HCT116 (cell line): ENCODE results near the gene RAB3GAP2. TPM values are rescaled to one million over a fixed set of nuclear protein-coding genes. Genes with fewer than 3 reads are reported as not detected.

Experiments
- ATAC-seq: fragments of 200-7000 bp; cut with Tn5 transposase; 2 replicates; pipeline ENCODE4 v1.9.1; 2020; ENCODE audit warnings: mild to moderate bottlenecking, moderate library complexity
- BruUV-seq: library from RNA; stranded (reverse); fragments of 400-500 nt; replicated peaks from 2 replicates; lab custom pipeline; 2021; lab: Mats Ljungman, UMichigan
- CTCF ChIA-PET: fragments of 300-600 bp; sonication (Branson Sonifier 250); formaldehyde crosslinking; loops from one replicate; lab custom pipeline; 2021; ENCODE audit warnings: antibody characterized with exemption; lab: Charles Lee
- POLR2A ChIA-PET: fragments of 300-600, 350-600 bp; sonication (Branson Sonifier 250); formaldehyde crosslinking; loops from one replicate; lab custom pipeline; 2021; ENCODE audit warnings: antibody characterized with exemption; lab: Charles Lee
- RAD21 ChIA-PET, 2 experiments: fragments of 300-600 bp; sonication (Branson Sonifier 250); formaldehyde crosslinking; loops; one replicate each; lab custom pipeline; 2023; ENCODE audit warnings: low total read pairs in 2 of 2; ENCODE audit not compliant: uncharacterized antibody in 2 of 2, unreplicated experiment in 2 of 2, low non-redundant PET in 1 of 2; lab: Charles Lee
- DNase-seq: peaks from one replicate; pipeline ENCODE4 v3.0.0-alpha.2; 2010; ENCODE audit warnings: low read depth, low spot score
- H2AFZ ChIP-seq: fragments of 200-600 bp; shearing (Covaris generic), sonication (generic); 2 replicates; pipeline ENCODE4 v1.6.1; 2017; ENCODE audit warnings: low read depth, mixed run types, mixed read lengths, antibody characterized with exemption, low read length; ENCODE audit not compliant: poor library complexity, severe bottlenecking
- H3K27ac ChIP-seq: 2 replicates; pipeline ENCODE4 v1.5.1; 2012; ENCODE audit warnings: low read depth, low read length
- H3K27me3 ChIP-seq: fragments of 200-600 bp; sonication (generic); 2 replicates; pipeline ENCODE4 v1.6.1; 2016; ENCODE audit warnings: mixed run types, low read length, mixed read lengths; ENCODE audit not compliant: insufficient read depth
- H3K36me3 ChIP-seq, 2 experiments: fragments of 200-500 bp in 1 of 2; fragments of 200-600 bp in 1 of 2; sonication (Bioruptor generic) in 1 of 2; sonication (generic) in 1 of 2; 2 replicates each; pipeline versions ENCODE4 v1.5.1 to v1.6.1; 2014 to 2016; ENCODE audit warnings: low read length in 2 of 2, inconsistent platforms in 1 of 2, mixed read lengths in 1 of 2, mixed run types in 1 of 2; ENCODE audit not compliant: insufficient read depth in 2 of 2, control insufficient read depth in 1 of 2
- H3K4me1 ChIP-seq, 2 experiments: fragments of 200-600 bp in 1 of 2; sonication (generic) in 1 of 2; 2 replicates each; pipeline versions ENCODE4 v1.5.1 to v1.6.1; 2012 to 2017; ENCODE audit warnings: low read length in 2 of 2, inconsistent platforms in 1 of 2, mild to moderate bottlenecking in 1 of 2, mixed read lengths in 1 of 2, mixed run types in 1 of 2, moderate library complexity in 1 of 2; ENCODE audit not compliant: insufficient read depth in 2 of 2, control insufficient read depth in 1 of 2
- H3K4me2 ChIP-seq: fragments of 200-600 bp; sonication (generic); 2 replicates; pipeline ENCODE4 v1.6.1; 2017; ENCODE audit warnings: mixed run types, low read length, mixed read lengths
- H3K4me3 ChIP-seq, 2 experiments: fragments of 200-600 bp in 1 of 2; sonication (generic) in 1 of 2; replicated peaks in 1 of 2; 2 replicates each; pipeline ENCODE4 v1.5.1; 2011 to 2016; ENCODE audit warnings: low read length in 2 of 2, control low read depth in 1 of 2, low read depth in 1 of 2, mild to moderate bottlenecking in 1 of 2, mixed read lengths in 1 of 2, mixed run types in 1 of 2
- H3K79me2 ChIP-seq: fragments of 200-600 bp; sonication (generic); 2 replicates; pipeline ENCODE4 v1.6.1; 2017; ENCODE audit warnings: mild to moderate bottlenecking, mixed run types, low read length, moderate library complexity, mixed read lengths; ENCODE audit not compliant: insufficient read depth
- H3K9ac ChIP-seq: fragments of 200-600 bp; sonication (generic); 2 replicates; pipeline ENCODE4 v1.6.1; 2016; ENCODE audit warnings: low read length, mixed read lengths
- H3K9me2 ChIP-seq: fragments of 200-600 bp; sonication (generic), shearing (Covaris generic); 2 replicates; pipeline ENCODE4 v1.6.1; 2017; ENCODE audit warnings: mixed run types, mild to moderate bottlenecking, moderate library complexity; ENCODE audit not compliant: insufficient read depth
- H3K9me3 ChIP-seq, 2 experiments: fragments of 200-500 bp in 1 of 2; fragments of 200-600 bp in 1 of 2; sonication (Bioruptor generic) in 1 of 2; sonication (generic) in 1 of 2; 2 replicates each; pipeline ENCODE4 v1.6.1; 2014 to 2017; ENCODE audit warnings: low read length in 2 of 2, mixed read lengths in 2 of 2, inconsistent platforms in 1 of 2, low read depth in 1 of 2, mild to moderate bottlenecking in 1 of 2, mixed run types in 1 of 2, moderate library complexity in 1 of 2; ENCODE audit not compliant: control insufficient read depth in 1 of 2, insufficient read depth in 1 of 2
- H4K20me1 ChIP-seq: fragments of 200-600 bp; sonication (generic), shearing (Covaris generic); 2 replicates; pipeline ENCODE4 v1.6.1; 2017; ENCODE audit warnings: mixed run types, mild to moderate bottlenecking, moderate library complexity; ENCODE audit not compliant: insufficient read depth
- ATF3 ChIP-seq: IDR thresholded peaks from 2 replicates; pipeline ENCODE4 v1.6.1; 2012
- CBX3 ChIP-seq: IDR thresholded peaks from 2 replicates; pipeline ENCODE4 v1.6.1; 2012; ENCODE audit warnings: low read depth
- CEBPB ChIP-seq: IDR thresholded peaks from 2 replicates; pipeline ENCODE4 v1.6.1; 2012; ENCODE audit warnings: low read depth
- CTCF ChIP-seq, 3 experiments: fragments of 200-600 bp in 1 of 3; sonication (generic) in 1 of 3; IDR thresholded peaks in 2 of 3; conservative IDR thresholded peaks in 1 of 3; 2 replicates each; pipeline ENCODE4 v1.5.1; 2012 to 2017; ENCODE audit warnings: low read depth in 2 of 3, low read length in 2 of 3, antibody characterized with exemption in 1 of 3, borderline replicate concordance in 1 of 3, control low read depth in 1 of 3, mild to moderate bottlenecking in 1 of 3, mixed read lengths in 1 of 3, mixed run types in 1 of 3, moderate library complexity in 1 of 3; ENCODE audit not compliant: insufficient read depth in 1 of 3
- EGR1 ChIP-seq: IDR thresholded peaks from 2 replicates; pipeline ENCODE4 v1.6.1; 2012; ENCODE audit warnings: low read depth
- EZH2phosphoT487 ChIP-seq: fragments of 200-600 bp; IDR thresholded peaks from 2 replicates; pipeline ENCODE4 v1.6.1; 2018; ENCODE audit warnings: antibody characterized with exemption, borderline replicate concordance
- FOSL1 ChIP-seq: IDR thresholded peaks from 2 replicates; pipeline ENCODE4 v1.6.1; 2012; ENCODE audit warnings: low read depth
- JUND ChIP-seq: IDR thresholded peaks from 2 replicates; pipeline ENCODE4 v1.6.1; 2012
- POLR2AphosphoS5 ChIP-seq: IDR thresholded peaks from 2 replicates; pipeline ENCODE4 v1.6.1; 2011; ENCODE audit warnings: mild to moderate bottlenecking, low read depth, low read length, moderate library complexity
- RAD21 ChIP-seq: IDR thresholded peaks from 2 replicates; pipeline ENCODE4 v1.6.1; 2012; ENCODE audit warnings: low read depth, mild to moderate bottlenecking
- TCF7L2 ChIP-seq: IDR thresholded peaks from 2 replicates; pipeline ENCODE4 v1.7.0; 2011; ENCODE audit warnings: borderline replicate concordance, inconsistent platforms; ENCODE audit not compliant: insufficient read depth, insufficient read length; ENCODE audit errors: extremely low read depth
- YY1 ChIP-seq: IDR thresholded peaks from 2 replicates; pipeline ENCODE4 v1.6.1; 2011; ENCODE audit warnings: low read length, low read depth, moderate library complexity, mild to moderate bottlenecking; ENCODE audit not compliant: insufficient replicate concordance; ENCODE audit errors: extremely low read depth
- ZBTB33 ChIP-seq: IDR thresholded peaks from 2 replicates; pipeline ENCODE4 v1.6.1; 2011; ENCODE audit warnings: mild to moderate bottlenecking, low read length, moderate library complexity; ENCODE audit not compliant: insufficient replicate concordance; ENCODE audit errors: extremely low read depth
- ZFX ChIP-seq: fragments of 450-650 bp; IDR thresholded peaks from 2 replicates; pipeline ENCODE4 v1.6.1; 2017
- intact Hi-C: fragments of 100-400 bp; cut with micrococcal nuclease; formaldehyde crosslinking; loops from 2 replicates; pipeline ENCODE4 v1.10.0; 2022
- total RNA-seq: library from RNA; stranded (reverse); gene quantifications from one replicate; pipeline ENCODE4 v1.2.1, GENCODE V29; 2021; ENCODE audit not compliant: unreplicated experiment

The RAB3GAP2 gene
- total RNA-seq, 1 experiment from 2014 or later, result 32.5 TPM

GRCh38 chr1:220151454-220151853 lies 120.8 kb downstream of the RAB3GAP2 start:
- Histone ChIP-seq H3K9me3 (no peaks in the 10 kb centered on the region), H3K4me1 (no peaks in the 10 kb centered on the region), H2AFZ (no peak overlapping the region), H3K27ac (no peak overlapping the region), H3K79me2 (no peaks in the 10 kb centered on the region), H3K27me3 (no peaks in the 10 kb centered on the region), H3K36me3 (peaks cover 8 to 25% of the 10 kb centered on the region in 2 experiments; a peak in 3 of 4 replicates), H3K4me2 (no peak overlapping the region), H3K9ac (no peak overlapping the region), H3K9me2 (no peaks in the 10 kb centered on the region), H4K20me1 (no peaks in the 10 kb centered on the region), H3K4me3 (no peak overlapping the region)
- BruUV-seq, result no TSS peak
- RAD21 ChIA-PET, result no interaction called here
- no peak for ATAC-seq
- POLR2A ChIA-PET, result no interaction called here
- DNase-seq, result no peak
- no peak for TF ChIP-seq JUND
- TF ChIP-seq CEBPB, result no peak
- TF ChIP-seq ZFX, result no peak
- TF ChIP-seq CTCF (IDR thresholded peaks at IDR 0.05 in 2 of 3, conservative IDR thresholded peaks at IDR 0.05 in 1 of 3; ENCODE audit: borderline replicate concordance in 1 of 3, insufficient read depth in 1 of 3, low read depth in 2 of 3, low read length in 2 of 3), result no peak
- no peak for TF ChIP-seq CBX3
- intact Hi-C loops, result no loop called here
- CTCF ChIA-PET, result no interaction called here

GRCh38 chr1:220149742-220150141 lies 122.5 kb downstream of the RAB3GAP2 start:
- H3K4me2 ChIP-seq, result no peak overlapping the region
- intact Hi-C loops, result no loop called here
- no TSS peak for BruUV-seq
- TF ChIP-seq ZBTB33 (no peak), CEBPB (no peak), RAD21 (no peak), JUND (no peak), EZH2phosphoT487 (no peak), YY1 (no peak), FOSL1 (no peak), EGR1 (no peak), POLR2AphosphoS5 (no peak), ATF3 (no peak), ZFX (no peak), TCF7L2 (no peak), CTCF (IDR thresholded peaks at IDR 0.05 in 2 of 3, conservative IDR thresholded peaks at IDR 0.05 in 1 of 3; ENCODE audit: borderline replicate concordance in 1 of 3, insufficient read depth in 1 of 3, low read depth in 2 of 3, low read length in 2 of 3) (no peak)

More at GRCh38 chr1:220149742-220150141, 122.5 kb downstream of the RAB3GAP2 start:
- Histone ChIP-seq H3K79me2 (no peaks in the 10 kb centered on the region), H4K20me1 (no peaks in the 10 kb centered on the region), H3K4me3 (no peak overlapping the region), H3K4me1 (no peaks in the 10 kb centered on the region), H3K9ac (no peak overlapping the region), H3K9me3 (no peaks in the 10 kb centered on the region), H3K9me2 (no peaks in the 10 kb centered on the region), H2AFZ (no peak overlapping the region), H3K27me3 (no peaks in the 10 kb centered on the region), H3K27ac (no peak overlapping the region), H3K36me3 (peaks cover 12 to 22% of the 10 kb centered on the region in 2 experiments; a peak in 3 of 4 replicates)
- ChIA-PET POLR2A (no interaction called here), RAD21 (no interaction called here), CTCF (no interaction called here)
- no peak for DNase-seq
- no peak for ATAC-seq
